HCT116 (cell line): ENCODE measurements around the gene DTD2. TPM values are rescaled to one million over a fixed set of nuclear protein-coding genes. Genes with fewer than 3 reads are reported as not detected.

ENCODE experiments used
- total RNA-seq: library from RNA; stranded (reverse); gene quantifications from one replicate; pipeline ENCODE4 v1.2.1, GENCODE V29; 2021; ENCODE audit not compliant: unreplicated experiment

Gene DTD2
- total RNA-seq, 1 experiment from 2014 or later = 24.6 TPM

Other genes with a start within 250 kb of the DTD2 start
- gene HECTD1, start 249.7 kb downstream of the DTD2 start, total RNA-seq = 160 TPM
- gene HEATR5A, start 37.0 kb downstream of the DTD2 start, total RNA-seq = 20.9 TPM
- gene GPR33, start 30.5 kb upstream of the DTD2 start, total RNA-seq = not detected
- 11.3 TPM for gene NUBPL, start 103.9 kb upstream of the DTD2 start, total RNA-seq